HepG2 (cell line): ENCODE results near the gene GRIK4. TPM values are rescaled to one million over a fixed set of nuclear protein-coding genes. Genes with fewer than 3 reads are reported as not detected.

Experiments used
- CBX5 ChIP-seq: sonication (generic); formaldehyde crosslinking; IDR thresholded peaks from 2 replicates; pipeline ENCODE4 v1.4.0; 2020; ENCODE audit warnings: missing genetic modification reagents, borderline replicate concordance
- E2F1 ChIP-seq: sonication (generic); formaldehyde crosslinking; IDR thresholded peaks from 2 replicates; pipeline ENCODE4 v1.5.0; 2020; ENCODE audit warnings: missing genetic modification reagents
- FOSL2 ChIP-seq: sonication (generic); formaldehyde crosslinking; IDR thresholded peaks from 2 replicates; pipeline ENCODE4 v1.4.0; 2020; ENCODE audit warnings: missing genetic modification reagents
- GRHL1 ChIP-seq: sonication (generic); formaldehyde crosslinking; conservative IDR thresholded peaks from 2 replicates; pipeline ENCODE4 v1.8.0; 2022; ENCODE audit warnings: missing genetic modification reagents
- KLF6 ChIP-seq: IDR thresholded peaks from 2 replicates; pipeline ENCODE4 v1.8.0; 2016; ENCODE audit warnings: missing biosample characterization, missing genetic modification reagents
- MAZ ChIP-seq, 2 experiments: sonication (generic) in 1 of 2; formaldehyde crosslinking in 1 of 2; IDR thresholded peaks; 2 replicates each; pipeline versions ENCODE4 v1.5.0 to v1.6.1; 2012 to 2020; ENCODE audit warnings: low read depth in 2 of 2, mild to moderate bottlenecking in 2 of 2, borderline replicate concordance in 1 of 2, improper control_type of control experiment in 1 of 2, low read length in 1 of 2, missing genetic modification reagents in 1 of 2, moderate library complexity in 1 of 2
- PAF1 ChIP-seq: IDR thresholded peaks from 2 replicates; pipeline ENCODE4 v1.6.1; 2016; ENCODE audit warnings: missing genetic modification reagents, missing compliant biosample characterization
- PCBP1 ChIP-seq: fragments of 200-400 bp; formaldehyde crosslinking; IDR thresholded peaks from 2 replicates; pipeline ENCODE4 v1.6.1; 2017; ENCODE audit warnings: mild to moderate bottlenecking, low read depth, low read length, borderline replicate concordance
- POGK ChIP-seq: sonication (generic); formaldehyde crosslinking; conservative IDR thresholded peaks from 2 replicates; pipeline ENCODE4 v1.8.0; 2022; ENCODE audit warnings: mild to moderate bottlenecking, moderate library complexity, missing genetic modification reagents
- POGZ ChIP-seq: sonication (generic); formaldehyde crosslinking; IDR thresholded peaks from 2 replicates; pipeline ENCODE4 v1.4.0; 2020; ENCODE audit warnings: mild to moderate bottlenecking, missing genetic modification reagents
- RFXANK ChIP-seq: IDR thresholded peaks from 2 replicates; pipeline ENCODE4 v1.6.1; 2016
- SMC3 ChIP-seq: IDR thresholded peaks from 2 replicates; pipeline ENCODE4 v1.6.1; 2011; ENCODE audit warnings: low read length, improper control_type of control experiment
- SNAI1 ChIP-seq: sonication (generic); formaldehyde crosslinking; IDR thresholded peaks from 2 replicates; pipeline ENCODE4 v1.5.0; 2020; ENCODE audit warnings: mild to moderate bottlenecking, missing genetic modification reagents, borderline replicate concordance
- ZBTB8A ChIP-seq: sonication (generic); formaldehyde crosslinking; IDR thresholded peaks from 2 replicates; pipeline ENCODE4 v1.4.0; 2020; ENCODE audit warnings: mild to moderate bottlenecking, low read depth, missing genetic modification reagents, borderline replicate concordance
- ZFP90 ChIP-seq: sonication (generic); formaldehyde crosslinking; IDR thresholded peaks from 2 replicates; pipeline ENCODE4 v1.8.0; 2022; ENCODE audit warnings: missing genetic modification reagents, mild to moderate bottlenecking, inconsistent platforms, borderline replicate concordance
- ZNF256 ChIP-seq: sonication (generic); formaldehyde crosslinking; conservative IDR thresholded peaks from 2 replicates; pipeline ENCODE4 v1.4.0; 2020; ENCODE audit warnings: missing genetic modification reagents
- ZNF343 ChIP-seq: sonication (generic); formaldehyde crosslinking; IDR thresholded peaks from 2 replicates; pipeline ENCODE4 v1.4.0; 2020; ENCODE audit warnings: mild to moderate bottlenecking, missing genetic modification reagents
- ZNF451 ChIP-seq: sonication (generic); formaldehyde crosslinking; IDR thresholded peaks from 2 replicates; pipeline ENCODE4 v1.5.0; 2020; ENCODE audit warnings: mild to moderate bottlenecking, missing genetic modification reagents
- ZNF484 ChIP-seq: sonication (generic); formaldehyde crosslinking; IDR thresholded peaks from 2 replicates; pipeline ENCODE4 v1.5.1; 2020; ENCODE audit warnings: mild to moderate bottlenecking, low read depth, missing genetic modification reagents, borderline replicate concordance
- ZSCAN31 ChIP-seq: sonication (generic); formaldehyde crosslinking; IDR thresholded peaks from 2 replicates; pipeline ENCODE4 v1.5.0; 2020; ENCODE audit warnings: low read depth, mild to moderate bottlenecking, missing genetic modification reagents
- polyA plus RNA-seq, 8 experiments: library from polyadenylated mRNA; depleted of rRNA in 3 of 8; stranded (reverse) in 7 of 8; unstranded in 1 of 8; fragments of >200 nt; fragmentation: Illumina TruSeq in 4 of 8; extraction: Trizol in 4 of 8; gene quantifications; 2 replicates each; pipeline versions ENCODE4 v1.2.1 to v1.2.3, GENCODE V29; 2011 to 2016; ENCODE audit warnings: low read depth in 4 of 8, missing spikeins in 1 of 8, mixed read lengths in 1 of 8; ENCODE audit not compliant: insufficient read depth in 1 of 8
- total RNA-seq, 5 experiments: library from RNA; depleted of rRNA; stranded (reverse); fragments of >200 nt; fragmentation: Illumina TruSeq; extraction: Trizol; gene quantifications; 2 replicates each; pipeline ENCODE4 v1.2.3, GENCODE V29; 2016; ENCODE audit warnings: low read depth in 1 of 5
- TF ChIP-seq, protein P1 (sequence below): sonication (generic); formaldehyde crosslinking; IDR thresholded peaks from 2 replicates; pipeline ENCODE4 v1.5.1; 2020; ENCODE audit warnings: mild to moderate bottlenecking, missing genetic modification reagents, moderate library complexity

Gene GRIK4
- total and polyA plus RNA-seq, 2 of the 13 experiments (the other 11 are each of a cell fraction or from before 2014, with no cell fraction given) = 0.04 to 0.07 TPM

DNA sequence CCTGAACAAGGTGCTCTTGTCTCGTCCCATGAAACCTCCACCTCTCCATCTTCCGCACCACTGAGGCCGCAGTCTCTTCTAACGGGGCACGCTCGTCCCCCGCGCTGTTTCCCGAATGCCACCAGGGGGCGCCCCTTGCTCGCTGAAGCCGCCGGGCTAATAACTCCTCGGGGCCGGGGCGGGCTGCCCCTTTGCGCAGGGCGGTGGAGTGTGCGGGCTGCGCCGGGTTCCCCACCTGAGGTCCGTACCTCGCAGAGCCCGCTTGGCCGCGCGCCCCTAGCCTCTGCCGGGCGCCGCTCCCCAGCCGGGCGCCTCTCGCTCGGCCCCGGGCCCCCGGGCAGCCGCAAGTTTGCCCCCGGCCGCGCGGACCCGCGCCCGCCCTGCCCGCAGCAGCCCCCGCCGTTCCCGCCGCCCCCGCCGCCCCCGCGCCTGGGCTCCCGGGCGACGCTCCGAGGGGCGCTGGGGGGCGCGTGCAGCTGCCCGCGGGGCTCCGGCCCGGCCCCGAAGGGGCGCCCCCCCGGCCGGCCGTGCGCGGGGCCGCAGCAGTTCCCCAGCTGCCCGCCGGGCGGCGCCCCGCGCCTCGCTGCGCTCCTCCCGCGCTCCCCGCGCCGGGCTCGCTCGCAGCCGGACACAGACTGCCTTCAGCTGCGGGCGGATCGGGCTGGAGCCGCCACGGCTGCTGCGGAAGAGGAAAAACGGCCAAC is at the start of gene GRIK4 (continued):
- TF ChIP-seq POGK (CRISPR knock-in tag) (0 out of 2 replicates have a peak, but pooled peaks have one; percentile 32), ZNF451 (CRISPR knock-in tag) (no peak), ZNF256 (CRISPR knock-in tag) (no peak), GRHL1 (CRISPR knock-in tag) (no peak), E2F1 (CRISPR knock-in tag) (no peak), SNAI1 (CRISPR knock-in tag) (no peak), ZSCAN31 (CRISPR knock-in tag) (no peak), KLF6 (CRISPR knock-in tag) (no peak), FOSL2 (0 out of 2 replicates have a peak, but pooled peaks have one; percentile 20), SMC3 (peak; percentile 75; the same call in 1 of the 2 replicates), ZNF484 (CRISPR knock-in tag) (no peak), ZNF343 (CRISPR knock-in tag) (no peak), RFXANK (CRISPR knock-in tag) (no peak), MAZ (IDR thresholded peaks at IDR 0.05; ENCODE audit: borderline replicate concordance, low read depth, low read length) (peak; percentile 64; the same call in 1 of the 2 replicates), MAZ (CRISPR knock-in tag; IDR thresholded peaks at IDR 0.05; ENCODE audit: low read depth) (no peak), CBX5 (CRISPR knock-in tag) (no peak), ZBTB8A (CRISPR knock-in tag) (no peak), ZFP90 (CRISPR knock-in tag) (no peak), PCBP1 (no peak), POGZ (CRISPR knock-in tag) (no peak), PAF1 (CRISPR knock-in tag) (no peak)
- TF ChIP-seq, protein P1, sequence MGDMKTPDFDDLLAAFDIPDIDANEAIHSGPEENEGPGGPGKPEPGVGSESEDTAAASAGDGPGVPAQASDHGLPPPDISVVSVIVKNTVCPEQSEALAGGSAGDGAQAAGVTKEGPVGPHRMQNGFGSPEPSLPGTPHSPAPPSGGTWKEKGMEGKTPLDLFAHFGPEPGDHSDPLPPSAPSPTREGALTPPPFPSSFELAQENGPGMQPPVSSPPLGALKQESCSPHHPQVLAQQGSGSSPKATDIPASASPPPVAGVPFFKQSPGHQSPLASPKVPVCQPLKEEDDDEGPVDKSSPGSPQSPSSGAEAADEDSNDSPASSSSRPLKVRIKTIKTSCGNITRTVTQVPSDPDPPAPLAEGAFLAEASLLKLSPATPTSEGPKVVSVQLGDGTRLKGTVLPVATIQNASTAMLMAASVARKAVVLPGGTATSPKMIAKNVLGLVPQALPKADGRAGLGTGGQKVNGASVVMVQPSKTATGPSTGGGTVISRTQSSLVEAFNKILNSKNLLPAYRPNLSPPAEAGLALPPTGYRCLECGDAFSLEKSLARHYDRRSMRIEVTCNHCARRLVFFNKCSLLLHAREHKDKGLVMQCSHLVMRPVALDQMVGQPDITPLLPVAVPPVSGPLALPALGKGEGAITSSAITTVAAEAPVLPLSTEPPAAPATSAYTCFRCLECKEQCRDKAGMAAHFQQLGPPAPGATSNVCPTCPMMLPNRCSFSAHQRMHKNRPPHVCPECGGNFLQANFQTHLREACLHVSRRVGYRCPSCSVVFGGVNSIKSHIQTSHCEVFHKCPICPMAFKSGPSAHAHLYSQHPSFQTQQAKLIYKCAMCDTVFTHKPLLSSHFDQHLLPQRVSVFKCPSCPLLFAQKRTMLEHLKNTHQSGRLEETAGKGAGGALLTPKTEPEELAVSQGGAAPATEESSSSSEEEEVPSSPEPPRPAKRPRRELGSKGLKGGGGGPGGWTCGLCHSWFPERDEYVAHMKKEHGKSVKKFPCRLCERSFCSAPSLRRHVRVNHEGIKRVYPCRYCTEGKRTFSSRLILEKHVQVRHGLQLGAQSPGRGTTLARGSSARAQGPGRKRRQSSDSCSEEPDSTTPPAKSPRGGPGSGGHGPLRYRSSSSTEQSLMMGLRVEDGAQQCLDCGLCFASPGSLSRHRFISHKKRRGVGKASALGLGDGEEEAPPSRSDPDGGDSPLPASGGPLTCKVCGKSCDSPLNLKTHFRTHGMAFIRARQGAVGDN (CRISPR knock-in tag) = peak; percentile 54
